Measurements from ENCODE around the gene ADORA1. TPM values are rescaled to one million over a fixed set of nuclear protein-coding genes. Genes with fewer than 3 reads are reported as not detected.

The ADORA1 gene
- polyA plus RNA-seq, 1 donor (not counting 4 experiments of a cell fraction or from before 2014, with no cell fraction given), result 0.09 TPM

GRCh38 chr1:203113308-203113707, 14.2 kb upstream of the ADORA1 start:
- Histone ChIP-seq H3K79me2 (ENCODE audit: control insufficient read depth, insufficient read depth, low read length) (no peaks in the 10 kb centered on the region), H4K20me1 (ENCODE audit: control insufficient read depth, extremely low read depth, insufficient read depth, low read length) (no peaks in the 10 kb centered on the region), H3K4me1 (ENCODE audit: control insufficient read depth, extremely low read depth, insufficient read depth, low read length) (no peaks in the 10 kb centered on the region), H3K4me2 (ENCODE audit: control insufficient read depth, extremely low read depth, insufficient read depth, low read depth, low read length) (no peak overlapping the region), H3K36me3 (ENCODE audit: control insufficient read depth in 2 of 2, extremely low read depth in 1 of 2, insufficient read depth in 2 of 2, low read length in 2 of 2) (no peaks in the 10 kb centered on the region), H3K27ac (ENCODE audit: control insufficient read depth, insufficient read depth, low read length) (no peak overlapping the region), H2AFZ (ENCODE audit: control insufficient read depth, low read length) (no peak overlapping the region), H3K27me3 (ENCODE audit: control insufficient read depth, extremely low read depth, insufficient read depth, low read length) (peaks cover 31% of the 10 kb centered on the region), H3K4me3 (ENCODE audit: control insufficient read depth in 2 of 3, extremely low read depth in 1 of 3, insufficient read depth in 2 of 3, low read depth in 1 of 3, low read length in 3 of 3) (no peak overlapping the region), H3K9ac (ENCODE audit: control insufficient read depth, extremely low read depth, insufficient read depth, low read length) (no peak overlapping the region), H3K9me1 (ENCODE audit: control insufficient read depth, extremely low read depth, insufficient read depth, low read length) (no peaks in the 10 kb centered on the region), H3K9me3 (ENCODE audit: control insufficient read depth, low read depth, low read length) (no peaks in the 10 kb centered on the region)
- no peak for FAIRE-seq
- DNase-seq (ENCODE audit: low read depth, low spot score), result no peak
- dilution Hi-C loops (cut with MboI; ENCODE audit: extremely low pct_ligation_motif_present, low sequenced_read_pairs), result no loop called here
- TF ChIP-seq CTCF (optimal IDR thresholded peaks at IDR 0.05 in 1 of 3, IDR thresholded peaks at IDR 0.05 in 1 of 3, conservative IDR thresholded peaks at IDR 0.05 in 1 of 3; ENCODE audit: extremely low read depth in 1 of 3, insufficient read depth in 2 of 3, low read length in 3 of 3), result no peak
- TF ChIP-seq EZH2 (IDR thresholded peaks at IDR 0.05; ENCODE audit: low read length), result no peak

GRCh38 chr1:203114202-203114601, 13.3 kb upstream of the ADORA1 start:
- Histone ChIP-seq H3K27ac (ENCODE audit: control insufficient read depth, insufficient read depth, low read length) (no peak overlapping the region), H3K9ac (ENCODE audit: control insufficient read depth, extremely low read depth, insufficient read depth, low read length) (no peak overlapping the region), H3K9me3 (ENCODE audit: control insufficient read depth, low read depth, low read length) (no peaks in the 10 kb centered on the region), H3K4me3 (ENCODE audit: control insufficient read depth in 2 of 3, extremely low read depth in 1 of 3, insufficient read depth in 2 of 3, low read depth in 1 of 3, low read length in 3 of 3) (no peak overlapping the region), H3K4me2 (ENCODE audit: control insufficient read depth, extremely low read depth, insufficient read depth, low read depth, low read length) (no peak overlapping the region), H2AFZ (ENCODE audit: control insufficient read depth, low read length) (no peak overlapping the region), H4K20me1 (ENCODE audit: control insufficient read depth, extremely low read depth, insufficient read depth, low read length) (no peaks in the 10 kb centered on the region), H3K79me2 (ENCODE audit: control insufficient read depth, insufficient read depth, low read length) (no peaks in the 10 kb centered on the region), H3K36me3 (ENCODE audit: control insufficient read depth in 2 of 2, extremely low read depth in 1 of 2, insufficient read depth in 2 of 2, low read length in 2 of 2) (no peaks in the 10 kb centered on the region), H3K4me1 (ENCODE audit: control insufficient read depth, extremely low read depth, insufficient read depth, low read length) (no peaks in the 10 kb centered on the region), H3K27me3 (ENCODE audit: control insufficient read depth, extremely low read depth, insufficient read depth, low read length) (peaks cover 32% of the 10 kb centered on the region), H3K9me1 (ENCODE audit: control insufficient read depth, extremely low read depth, insufficient read depth, low read length) (no peaks in the 10 kb centered on the region)
- dilution Hi-C loops (cut with MboI; ENCODE audit: extremely low pct_ligation_motif_present, low sequenced_read_pairs), result no loop called here
- DNase-seq (ENCODE audit: low read depth, low spot score), result no peak
- TF ChIP-seq CTCF (optimal IDR thresholded peaks at IDR 0.05 in 1 of 3, IDR thresholded peaks at IDR 0.05 in 1 of 3, conservative IDR thresholded peaks at IDR 0.05 in 1 of 3; ENCODE audit: extremely low read depth in 1 of 3, insufficient read depth in 2 of 3, low read length in 3 of 3) (no peak), EZH2 (IDR thresholded peaks at IDR 0.05; ENCODE audit: low read length) (no peak)
- no peak for FAIRE-seq
